ENCODE data around the gene LRRC49.
A peak's percentile ranks its signal among the peaks of the same experiment; 100 is the strongest.
"Not testable (repeated sequence)": the region's sequence is repeated elsewhere in the genome, so short reads cannot be mapped to it uniquely, and the experiment has no call there.

Gene LRRC49

DNA sequence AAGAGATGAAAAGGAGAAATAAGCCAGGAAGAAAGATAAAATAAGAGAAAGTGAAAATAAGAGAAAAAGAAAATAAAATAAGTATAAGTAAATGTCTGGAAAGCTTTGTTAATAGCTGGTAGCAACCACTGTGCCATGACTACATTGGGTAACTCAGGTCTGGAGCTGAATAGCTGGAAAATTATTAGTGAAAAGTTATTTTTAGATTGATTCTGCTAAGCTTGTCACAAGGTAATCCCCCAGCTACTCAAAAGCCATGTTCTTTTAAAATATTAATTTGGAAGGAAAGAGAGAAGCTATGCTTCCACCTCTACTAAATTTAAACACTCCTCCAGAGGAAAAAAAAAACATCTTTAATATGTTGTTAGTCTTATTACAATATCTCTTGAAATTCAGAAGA is 117.8 kb downstream of the LRRC49 start (continued):
- TF ChIP-seq, protein P1, sequence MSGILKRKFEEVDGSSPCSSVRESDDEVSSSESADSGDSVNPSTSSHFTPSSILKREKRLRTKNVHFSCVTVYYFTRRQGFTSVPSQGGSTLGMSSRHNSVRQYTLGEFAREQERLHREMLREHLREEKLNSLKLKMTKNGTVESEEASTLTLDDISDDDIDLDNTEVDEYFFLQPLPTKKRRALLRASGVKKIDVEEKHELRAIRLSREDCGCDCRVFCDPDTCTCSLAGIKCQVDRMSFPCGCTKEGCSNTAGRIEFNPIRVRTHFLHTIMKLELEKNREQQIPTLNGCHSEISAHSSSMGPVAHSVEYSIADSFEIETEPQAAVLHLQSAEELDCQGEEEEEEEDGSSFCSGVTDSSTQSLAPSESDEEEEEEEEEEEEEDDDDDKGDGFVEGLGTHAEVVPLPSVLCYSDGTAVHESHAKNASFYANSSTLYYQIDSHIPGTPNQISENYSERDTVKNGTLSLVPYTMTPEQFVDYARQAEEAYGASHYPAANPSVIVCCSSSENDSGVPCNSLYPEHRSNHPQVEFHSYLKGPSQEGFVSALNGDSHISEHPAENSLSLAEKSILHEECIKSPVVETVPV (CRISPR knock-in tag; IDR thresholded peaks at IDR 0.05), result no peak
- TF ChIP-seq ZNF565 (CRISPR knock-in tag; conservative IDR thresholded peaks at IDR 0.05; ENCODE audit: low read depth) (no peak), SNAI2 (CRISPR knock-in tag; IDR thresholded peaks at IDR 0.05) (no peak), CSDC2 (CRISPR knock-in tag; IDR thresholded peaks at IDR 0.05) (no peak)

DNA sequence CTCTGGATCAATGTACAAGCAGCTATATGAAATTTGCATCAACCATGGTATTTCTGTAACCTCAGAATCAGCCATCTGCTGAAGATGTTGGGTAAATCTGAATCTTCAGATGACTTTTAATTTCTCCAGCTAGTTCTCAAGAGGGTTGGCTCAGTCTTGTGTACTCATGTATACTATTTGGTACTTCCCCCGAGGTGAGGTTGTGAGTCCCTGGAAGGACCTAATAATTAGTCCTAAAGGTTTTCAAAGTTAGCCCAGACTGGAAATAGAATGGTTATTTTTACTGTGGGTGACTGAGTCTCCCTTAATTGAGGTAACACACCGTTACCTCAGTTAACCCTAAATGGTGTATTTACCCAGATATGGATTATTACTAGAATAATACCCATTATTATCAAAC is 118.4 kb downstream of the LRRC49 start:
- TF ChIP-seq BACH2 (CRISPR knock-in tag; IDR thresholded peaks at IDR 0.05; ENCODE audit: borderline replicate concordance) (no peak), ARNTL (CRISPR knock-in tag; IDR thresholded peaks at IDR 0.05; ENCODE audit: borderline replicate concordance, low read depth) (no peak), ZFP3 (CRISPR knock-in tag; IDR thresholded peaks at IDR 0.05) (no peak), OSR1 (CRISPR knock-in tag; IDR thresholded peaks at IDR 0.05) (no peak), ZFP30 (CRISPR knock-in tag; IDR thresholded peaks at IDR 0.05) (no peak), ZNF565 (CRISPR knock-in tag; conservative IDR thresholded peaks at IDR 0.05; ENCODE audit: low read depth) (no peak), ZC3H10 (CRISPR knock-in tag; IDR thresholded peaks at IDR 0.05) (no peak)
- ATAC-seq, result no peak

DNA sequence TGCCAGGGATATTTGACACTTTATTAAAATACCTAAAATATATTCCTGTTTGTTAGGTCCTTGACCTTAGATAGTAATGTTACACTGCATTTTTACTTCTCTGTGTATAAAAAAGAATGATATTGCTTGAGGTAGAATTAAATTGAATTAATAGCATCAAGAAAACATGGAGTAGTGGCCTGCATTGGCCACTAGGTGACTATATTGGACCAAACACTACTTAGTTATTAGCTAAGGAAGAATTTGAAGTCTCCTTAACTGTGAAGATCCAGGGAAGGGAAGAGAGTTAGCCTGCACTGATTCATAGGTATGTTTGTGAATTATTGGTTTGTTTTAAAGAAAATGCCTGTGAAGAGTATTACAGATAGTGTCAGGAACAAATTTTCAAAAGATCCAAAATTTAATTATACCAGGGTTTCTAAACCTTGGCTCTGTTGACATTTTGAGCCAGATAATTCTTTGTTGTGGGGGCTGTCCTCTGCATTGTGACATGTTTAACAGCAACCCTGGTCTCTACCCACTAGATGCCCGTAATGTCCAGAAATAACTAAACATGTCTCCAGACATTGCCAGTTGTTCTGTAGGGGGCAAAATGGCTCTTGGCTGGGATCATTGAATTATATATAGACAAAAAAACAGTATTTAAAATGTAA is 119.0 kb downstream of the LRRC49 start:
- peak; percentile 95 for ATAC-seq

DNA sequence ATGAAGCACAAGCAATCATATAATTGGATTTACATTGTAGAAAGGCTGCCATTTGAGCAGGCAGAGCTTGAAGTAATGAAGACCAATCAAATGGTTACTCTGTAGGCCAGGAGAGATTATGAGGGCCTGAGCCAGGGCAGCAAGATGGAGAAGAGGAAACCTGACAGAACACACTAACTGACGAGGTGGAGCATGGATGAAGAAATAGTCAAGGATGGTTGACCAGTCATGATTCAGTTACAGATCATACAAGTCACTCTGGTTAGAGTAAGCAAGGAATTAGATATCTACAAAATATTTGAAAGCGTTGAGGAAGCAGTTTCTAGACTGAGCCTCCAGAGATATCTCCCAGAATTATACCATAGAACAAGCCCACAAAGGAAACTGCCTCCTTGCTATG is 120.8 kb downstream of the LRRC49 start:
- no peak for ATAC-seq
- TF ChIP-seq TCF4 (CRISPR knock-in tag; IDR thresholded peaks at IDR 0.05; ENCODE audit: borderline replicate concordance), result no peak

More for the DNA sequence above, 119.0 kb downstream of the LRRC49 start:
- no peak for TF ChIP-seq ESRRG (CRISPR knock-in tag; IDR thresholded peaks at IDR 0.05)
- TF ChIP-seq, protein P2, sequence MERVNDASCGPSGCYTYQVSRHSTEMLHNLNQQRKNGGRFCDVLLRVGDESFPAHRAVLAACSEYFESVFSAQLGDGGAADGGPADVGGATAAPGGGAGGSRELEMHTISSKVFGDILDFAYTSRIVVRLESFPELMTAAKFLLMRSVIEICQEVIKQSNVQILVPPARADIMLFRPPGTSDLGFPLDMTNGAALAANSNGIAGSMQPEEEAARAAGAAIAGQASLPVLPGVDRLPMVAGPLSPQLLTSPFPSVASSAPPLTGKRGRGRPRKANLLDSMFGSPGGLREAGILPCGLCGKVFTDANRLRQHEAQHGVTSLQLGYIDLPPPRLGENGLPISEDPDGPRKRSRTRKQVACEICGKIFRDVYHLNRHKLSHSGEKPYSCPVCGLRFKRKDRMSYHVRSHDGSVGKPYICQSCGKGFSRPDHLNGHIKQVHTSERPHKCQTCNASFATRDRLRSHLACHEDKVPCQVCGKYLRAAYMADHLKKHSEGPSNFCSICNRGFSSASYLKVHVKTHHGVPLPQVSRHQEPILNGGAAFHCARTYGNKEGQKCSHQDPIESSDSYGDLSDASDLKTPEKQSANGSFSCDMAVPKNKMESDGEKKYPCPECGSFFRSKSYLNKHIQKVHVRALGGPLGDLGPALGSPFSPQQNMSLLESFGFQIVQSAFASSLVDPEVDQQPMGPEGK (CRISPR knock-in tag; IDR thresholded peaks at IDR 0.05; ENCODE audit: borderline replicate concordance), result no peak

DNA sequence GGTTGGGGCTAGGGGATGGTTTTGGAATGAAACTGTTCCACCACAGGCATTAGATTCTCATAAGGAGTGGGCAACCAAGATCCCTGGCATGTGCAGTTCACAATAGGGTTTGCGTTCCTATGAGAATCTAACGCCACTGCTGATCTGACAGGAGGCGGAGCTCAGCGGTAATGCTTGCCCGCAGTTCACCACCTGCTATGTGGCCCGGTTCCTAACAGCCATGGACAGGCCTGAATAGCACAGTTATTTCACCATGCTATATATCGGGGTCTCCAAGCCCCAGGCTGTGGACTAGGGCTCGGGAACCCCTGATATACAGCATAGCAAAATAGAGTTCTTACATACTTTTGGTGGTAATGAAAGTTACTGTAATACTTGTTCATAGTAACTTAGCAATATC is 122.7 kb downstream of the LRRC49 start:
- ATAC-seq, result no peak

DNA sequence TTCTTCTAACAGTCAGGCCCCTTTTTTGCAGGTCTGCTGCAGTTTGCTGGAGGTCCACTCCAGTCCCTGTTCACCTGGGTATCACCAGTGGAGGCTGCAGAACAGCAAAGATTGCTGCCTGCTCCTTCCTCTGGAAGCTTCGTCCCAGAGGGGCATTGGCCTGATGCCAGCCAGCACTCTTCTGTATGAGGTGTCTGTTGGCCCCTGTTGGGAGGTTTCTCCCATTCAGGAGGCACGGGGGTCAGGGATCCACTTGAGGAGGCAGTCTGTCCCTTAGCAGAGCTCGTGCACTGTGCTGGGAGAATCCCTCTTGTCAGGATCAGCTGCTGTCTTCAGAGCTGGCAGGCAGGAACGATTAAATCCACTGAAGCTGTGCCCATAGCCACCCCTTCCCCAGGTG is 138.6 kb downstream of the LRRC49 start:
- not testable (repeated sequence) for ATAC-seq

More for the DNA sequence above, 122.7 kb downstream of the LRRC49 start:
- TF ChIP-seq ZFP30 (CRISPR knock-in tag; IDR thresholded peaks at IDR 0.05) (no peak), BACH2 (CRISPR knock-in tag; IDR thresholded peaks at IDR 0.05; ENCODE audit: borderline replicate concordance) (no peak), TOX (CRISPR knock-in tag; IDR thresholded peaks at IDR 0.05; ENCODE audit: borderline replicate concordance) (no peak)
- TF ChIP-seq, protein P1 (CRISPR knock-in tag; IDR thresholded peaks at IDR 0.05), result no peak

DNA sequence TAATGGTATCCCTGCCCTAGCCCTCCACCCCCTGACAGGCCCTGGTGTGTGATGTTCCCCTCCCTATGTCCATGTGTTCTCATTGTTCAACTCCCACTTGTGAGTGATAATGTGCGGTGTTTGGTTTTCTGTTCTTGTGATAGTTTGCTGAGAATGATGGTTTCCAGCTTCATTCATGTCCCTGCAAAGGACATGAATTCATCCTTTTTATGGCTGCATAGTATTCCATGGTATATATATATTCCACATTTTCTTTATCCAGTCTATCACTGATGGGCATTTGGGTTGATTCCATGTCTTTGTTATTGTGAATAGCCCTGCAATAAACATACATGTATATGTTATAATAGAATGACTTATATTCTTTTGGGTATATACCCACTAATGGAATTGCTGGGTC is 142.9 kb downstream of the LRRC49 start:
- ATAC-seq, result not testable (repeated sequence)

DNA sequence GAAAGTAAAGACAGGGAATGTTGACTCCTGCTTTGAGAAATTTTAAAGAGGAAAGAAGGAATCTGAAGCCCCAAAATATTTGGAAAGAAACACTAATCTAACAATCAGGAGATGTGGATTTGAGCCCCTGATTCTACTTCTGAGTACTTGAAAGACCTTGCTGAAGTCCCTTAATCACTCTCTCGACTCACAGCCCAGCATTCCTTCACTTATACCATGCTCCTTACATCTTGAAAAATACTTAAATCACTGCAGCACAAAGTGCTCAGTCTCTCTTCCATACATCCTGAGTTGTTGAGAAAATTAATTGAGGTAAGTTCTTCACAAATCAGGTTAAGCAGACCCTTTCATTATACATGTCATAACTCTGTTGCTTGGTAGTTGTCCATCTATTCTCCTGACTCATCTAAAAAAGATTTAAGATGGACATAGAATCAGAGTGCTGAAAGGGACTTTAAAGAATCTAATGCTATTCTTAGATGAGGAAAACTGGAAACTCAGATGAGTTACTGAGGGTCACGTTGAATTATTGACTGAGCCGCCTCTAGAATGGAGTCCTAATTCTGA is 149.8 kb downstream of the LRRC49 start:
- TF ChIP-seq ZNF70 (CRISPR knock-in tag; IDR thresholded peaks at IDR 0.05) (no peak), SNAI2 (CRISPR knock-in tag; IDR thresholded peaks at IDR 0.05) (no peak), ZFP30 (CRISPR knock-in tag; IDR thresholded peaks at IDR 0.05) (no peak), CSDC2 (CRISPR knock-in tag; IDR thresholded peaks at IDR 0.05) (no peak), BACH2 (CRISPR knock-in tag; IDR thresholded peaks at IDR 0.05; ENCODE audit: borderline replicate concordance) (no peak), PPARA (CRISPR knock-in tag; IDR thresholded peaks at IDR 0.05; ENCODE audit: borderline replicate concordance) (no peak), ESRRG (CRISPR knock-in tag; IDR thresholded peaks at IDR 0.05) (no peak), ZNF565 (CRISPR knock-in tag; conservative IDR thresholded peaks at IDR 0.05; ENCODE audit: low read depth) (no peak), OSR1 (CRISPR knock-in tag; IDR thresholded peaks at IDR 0.05) (no peak), ZNF8 (CRISPR knock-in tag; IDR thresholded peaks at IDR 0.05) (no peak), ZFP3 (CRISPR knock-in tag; IDR thresholded peaks at IDR 0.05) (no peak), GLIS3 (CRISPR knock-in tag; IDR thresholded peaks at IDR 0.05) (no peak)
- TF ChIP-seq, protein P3, sequence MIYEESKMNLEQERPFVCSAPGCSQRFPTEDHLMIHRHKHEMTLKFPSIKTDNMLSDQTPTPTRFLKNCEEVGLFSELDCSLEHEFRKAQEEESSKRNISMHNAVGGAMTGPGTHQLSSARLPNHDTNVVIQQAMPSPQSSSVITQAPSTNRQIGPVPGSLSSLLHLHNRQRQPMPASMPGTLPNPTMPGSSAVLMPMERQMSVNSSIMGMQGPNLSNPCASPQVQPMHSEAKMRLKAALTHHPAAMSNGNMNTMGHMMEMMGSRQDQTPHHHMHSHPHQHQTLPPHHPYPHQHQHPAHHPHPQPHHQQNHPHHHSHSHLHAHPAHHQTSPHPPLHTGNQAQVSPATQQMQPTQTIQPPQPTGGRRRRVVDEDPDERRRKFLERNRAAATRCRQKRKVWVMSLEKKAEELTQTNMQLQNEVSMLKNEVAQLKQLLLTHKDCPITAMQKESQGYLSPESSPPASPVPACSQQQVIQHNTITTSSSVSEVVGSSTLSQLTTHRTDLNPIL (CRISPR knock-in tag; IDR thresholded peaks at IDR 0.05; ENCODE audit: low read depth), result no peak
- TF ChIP-seq, protein P4, sequence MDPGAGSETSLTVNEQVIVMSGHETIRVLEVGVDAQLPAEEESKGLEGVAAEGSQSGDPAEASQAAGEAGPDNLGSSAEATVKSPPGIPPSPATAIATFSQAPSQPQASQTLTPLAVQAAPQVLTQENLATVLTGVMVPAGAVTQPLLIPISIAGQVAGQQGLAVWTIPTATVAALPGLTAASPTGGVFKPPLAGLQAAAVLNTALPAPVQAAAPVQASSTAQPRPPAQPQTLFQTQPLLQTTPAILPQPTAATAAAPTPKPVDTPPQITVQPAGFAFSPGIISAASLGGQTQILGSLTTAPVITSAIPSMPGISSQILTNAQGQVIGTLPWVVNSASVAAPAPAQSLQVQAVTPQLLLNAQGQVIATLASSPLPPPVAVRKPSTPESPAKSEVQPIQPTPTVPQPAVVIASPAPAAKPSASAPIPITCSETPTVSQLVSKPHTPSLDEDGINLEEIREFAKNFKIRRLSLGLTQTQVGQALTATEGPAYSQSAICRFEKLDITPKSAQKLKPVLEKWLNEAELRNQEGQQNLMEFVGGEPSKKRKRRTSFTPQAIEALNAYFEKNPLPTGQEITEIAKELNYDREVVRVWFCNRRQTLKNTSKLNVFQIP (CRISPR knock-in tag; IDR thresholded peaks at IDR 0.05; ENCODE audit: borderline replicate concordance, low read depth), result no peak

More for the DNA sequence above, 149.8 kb downstream of the LRRC49 start:
- peak; percentile 69 for ATAC-seq
